Measurements from ENCODE around the gene OGN.

OGN gene

GRCh38 chr9:92342825-92343488, 61.4 kb downstream of the OGN start:
- DNase-seq, result no peak

GRCh38 chr9:92341578-92341977, 62.8 kb downstream of the OGN start:
- no peak for DNase-seq

GRCh38 chr9:92333282-92333634, 71.1 kb downstream of the OGN start:
- DNase-seq, result no peak
